A673 (cell line): ENCODE results near the gene CHSY3.

Source experiments
- CTCF ChIP-seq: fragments of 300-800, 200-600 bp; sonication (generic); conservative IDR thresholded peaks from 2 replicates; pipeline ENCODE4 v1.5.1; 2017; ENCODE audit warnings: low read depth, mild to moderate bottlenecking, antibody characterized with exemption, low read length, moderate library complexity, mixed read lengths
- EZH2 ChIP-seq: fragments of 200-600 bp; sonication (generic); IDR thresholded peaks from 2 replicates; pipeline ENCODE4 v1.6.1; 2017; ENCODE audit warnings: borderline replicate concordance, low read depth, mild to moderate bottlenecking, mixed read lengths, antibody characterized with exemption, low read length; ENCODE audit not compliant: poor library complexity, severe bottlenecking

- TF ChIP-seq CTCF (no peak), EZH2 (no peak)
Measured at GRCh38 chr5:130206686-130207085, 302.4 kb downstream of the CHSY3 start.
